Stimulated activated CD4-positive, alpha-beta T cell treated with anti-CD3 and anti-CD28 coated beads, TNF-alpha, amount 100 ng/mL, for 4 hours (primary cell): ENCODE measurements around the gene GRK2.
A peak's percentile ranks its signal among the peaks of the same experiment; 100 is the strongest.
"Not testable (repeated sequence)": the region's sequence is repeated elsewhere in the genome, so short reads cannot be mapped to it uniquely, and the experiment has no call there.

Experiments
- DNase-seq, 3 experiments: peaks; one replicate each; pipeline ENCODE4 v3.0.0-alpha.2; 2020; ENCODE audit warnings: low read depth in 3 of 3

Gene GRK2

GRCh38 chr11:67253872-67254624, 12.2 kb upstream of the GRK2 start:
- no peak for DNase-seq

GRCh38 chr11:67254798-67255197, 11.5 kb upstream of the GRK2 start:
- DNase-seq, result no peak

GRCh38 chr11:67255353-67255752, 10.9 kb upstream of the GRK2 start:
- DNase-seq, result no peak

GRCh38 chr11:67255864-67256263, 10.4 kb upstream of the GRK2 start:
- no peak for DNase-seq

GRCh38 chr11:67256477-67257135, 9.7 kb upstream of the GRK2 start:
- DNase-seq, result no peak

- DNase-seq, result no peak
Measured at GRCh38 chr11:67260406-67260805, 5.9 kb upstream of the GRK2 start.

GRCh38 chr11:67260885-67261639, 5.2 kb upstream of the GRK2 start:
- DNase-seq, result not testable (repeated sequence)

GRCh38 chr11:67261640-67261945, 4.7 kb upstream of the GRK2 start:
- DNase-seq, result no peak

- no peak for DNase-seq
Measured at GRCh38 chr11:67261946-67262681, 4.2 kb upstream of the GRK2 start.

GRCh38 chr11:67262731-67263675, 3.3 kb upstream of the GRK2 start:
- DNase-seq, result no peak

- no peak for DNase-seq
Measured at GRCh38 chr11:67264260-67264659, 2.0 kb upstream of the GRK2 start.

- DNase-seq, result no peak
Measured at GRCh38 chr11:67264877-67265632, 1.2 kb upstream of the GRK2 start.

GRCh38 chr11:67265633-67266448, 432 bp upstream of the GRK2 start:
- DNase-seq, result peak; percentile 60 to 73 (median 64)

- DNase-seq, result no peak
Measured at GRCh38 chr11:67267188-67268080, 1.2 kb downstream of the GRK2 start.

- DNase-seq, result no peak
Measured at GRCh38 chr11:67268081-67268961, 2.0 kb downstream of the GRK2 start.

GRCh38 chr11:67268962-67269268, 2.6 kb downstream of the GRK2 start:
- no peak for DNase-seq

- no peak for DNase-seq
Measured at GRCh38 chr11:67269401-67270255, 3.4 kb downstream of the GRK2 start.
